Measurements from ENCODE around the gene ADGRG6. TPM values are rescaled to one million over a fixed set of nuclear protein-coding genes. Genes with fewer than 3 reads are reported as not detected.

Gene ADGRG6
- total and polyA plus RNA-seq, 10 of the 15 experiments (the other 5 are each of a cell fraction or from before 2014, with no cell fraction given): 0.01 to 0.24 (median 0.13) TPM; not detected in 7

- TF ChIP-seq BHLHE40 (IDR thresholded peaks at IDR 0.05; ENCODE audit: borderline replicate concordance in 1 of 2, low read depth in 2 of 2, low read length in 1 of 2): no peak
- TF ChIP-seq MTA3 (IDR thresholded peaks at IDR 0.05; ENCODE audit: borderline replicate concordance, low read length): no peak
- TF ChIP-seq ASH2L (IDR thresholded peaks at IDR 0.05; ENCODE audit: borderline replicate concordance, low read depth): no peak
- no peak for TF ChIP-seq MAX (IDR thresholded peaks at IDR 0.05; ENCODE audit: low read depth, low read length)
- TF ChIP-seq ETV6 (conservative IDR thresholded peaks at IDR 0.05 in 1 of 2, IDR thresholded peaks at IDR 0.05 in 1 of 2; ENCODE audit: borderline replicate concordance in 1 of 2, low read depth in 1 of 2): no peak
- no peak for TF ChIP-seq RELA (IDR thresholded peaks at IDR 0.05; ENCODE audit: borderline replicate concordance, partially characterized antibody)
- TF ChIP-seq JUNB (IDR thresholded peaks at IDR 0.05): no peak
- no peak for TF ChIP-seq POLR2AphosphoS2 (IDR thresholded peaks at IDR 0.05; ENCODE audit: low read depth, low read length)
- TF ChIP-seq CBX5 (IDR thresholded peaks at IDR 0.05; ENCODE audit: low read depth): no peak
These were observed 131.6 kb downstream of the ADGRG6 start (continued) for GRCh38 chr6:142433419-142433818.

- BruUV-seq (replicated peaks): no TSS peak
- Histone ChIP-seq H4K20me1 (ENCODE audit: control insufficient read depth, insufficient read depth) (no peaks in the 10 kb centered on the region), H3K4me1 (ENCODE audit: control insufficient read depth, insufficient read depth, low read length) (no peaks in the 10 kb centered on the region), H3K27me3 (replicated peaks in 1 of 2; ENCODE audit: control insufficient read depth in 2 of 2, insufficient read depth in 2 of 2, low read length in 1 of 2) (no peaks in the 10 kb centered on the region), H3K36me3 (ENCODE audit: control insufficient read depth in 2 of 2, insufficient read depth in 2 of 2, low read length in 1 of 2) (no peaks in the 10 kb centered on the region), H3K9ac (ENCODE audit: control insufficient read depth, insufficient read depth, low read length) (no peak overlapping the region), H3K9me3 (replicated peaks; ENCODE audit: control insufficient read depth, insufficient read depth, low read length) (no peaks in the 10 kb centered on the region), H3K27ac (ENCODE audit: control insufficient read depth, insufficient read depth) (no peak overlapping the region), H3K4me2 (ENCODE audit: control insufficient read depth, insufficient read depth) (no peak overlapping the region), H2AFZ (ENCODE audit: control insufficient read depth, low read depth, low read length) (no peak overlapping the region), H3K4me3 (no peak overlapping the region), H3K79me2 (ENCODE audit: control insufficient read depth, insufficient read depth, low read length) (no peaks in the 10 kb centered on the region)
- FAIRE-seq: no peak
- RAD21 ChIA-PET (ENCODE audit: unreplicated experiment): no interaction called here
- intact Hi-C loops (cut with micrococcal nuclease; ENCODE audit: unreplicated experiment): no loop called here
- CTCF ChIA-PET: no interaction called here
- in situ Hi-C loops (cut with MboI): no loop called here
- no peak for DNase-seq (ENCODE audit: low read depth, low spot score)
- SMC1A ChIA-PET (ENCODE audit: uncharacterized antibody, unreplicated experiment): interaction anchor here (0.7 kb wide), 1 partner anchor 39 kb away, joined by 3 read pairs; no protein-coding TSS in a partner anchor
- 42% methylated on average over 1 of the region's 1 CpG for WGBS (ENCODE audit: insufficient coverage, insufficient replicate concordance, low lambda C conversion rate, missing lambda C conversion rate)
- no peak for ATAC-seq
- POLR2A ChIA-PET: no interaction called here
- TF ChIP-seq REST (IDR thresholded peaks at IDR 0.05; ENCODE audit: low read depth, low read length) (no peak), TCF3 (IDR thresholded peaks at IDR 0.05; ENCODE audit: borderline replicate concordance, insufficient read depth, low read depth, low read length) (no peak), USF2 (IDR thresholded peaks at IDR 0.05; ENCODE audit: borderline replicate concordance, low read depth, low read length) (no peak), POLR2AphosphoS5 (IDR thresholded peaks at IDR 0.05; ENCODE audit: low read length) (no peak), FOXK2 (IDR thresholded peaks at IDR 0.05) (no peak), YY1 (IDR thresholded peaks at IDR 0.05; ENCODE audit: low read depth, low read length) (no peak), EP300 (IDR thresholded peaks at IDR 0.05; ENCODE audit: borderline replicate concordance in 1 of 2, control insufficient read depth in 1 of 2, low read depth in 2 of 2, low read length in 2 of 2) (no peak), SREBF1 (IDR thresholded peaks at IDR 0.05; ENCODE audit: low read length) (no peak), GATAD2B (conservative IDR thresholded peaks at IDR 0.05; ENCODE audit: low read depth) (no peak), HDAC2 (IDR thresholded peaks at IDR 0.05) (no peak), SIX5 (IDR thresholded peaks at IDR 0.05; ENCODE audit: low read depth, low read length, severe bottlenecking) (no peak)
These were observed 137.1 kb downstream of the ADGRG6 start for GRCh38 chr6:142438898-142439297.
